HepG2 (cell line): Measurements from ENCODE around the gene KLHL18. TPM values are rescaled to one million over a fixed set of nuclear protein-coding genes. Genes with fewer than 3 reads are reported as not detected.
A peak's percentile ranks its signal among the peaks of the same experiment; 100 is the strongest.

Experiments
- DBP ChIP-seq: sonication (generic); formaldehyde crosslinking; IDR thresholded peaks from 2 replicates; pipeline ENCODE4 v1.4.0; 2020; ENCODE audit warnings: missing genetic modification reagents; ENCODE audit errors: not compliant biosample characterization
- HMGXB3 ChIP-seq: sonication (generic); formaldehyde crosslinking; IDR thresholded peaks from 2 replicates; pipeline ENCODE4 v1.4.0; 2020; ENCODE audit warnings: missing genetic modification reagents, borderline replicate concordance
- HMGXB4 ChIP-seq, 2 experiments: sonication (generic) in 1 of 2; formaldehyde crosslinking in 1 of 2; IDR thresholded peaks; 2 replicates each; pipeline versions ENCODE4 v1.4.0 to v1.6.1; 2018 to 2020; ENCODE audit warnings: missing genetic modification reagents in 2 of 2, borderline replicate concordance in 1 of 2, low read depth in 1 of 2, mild to moderate bottlenecking in 1 of 2, missing biosample characterization in 1 of 2
- KIAA2018 ChIP-seq: sonication (generic); formaldehyde crosslinking; IDR thresholded peaks from 2 replicates; pipeline ENCODE4 v1.5.0; 2020; ENCODE audit warnings: mild to moderate bottlenecking, missing genetic modification reagents, borderline replicate concordance
- NFKB2 ChIP-seq: sonication (generic); formaldehyde crosslinking; IDR thresholded peaks from 2 replicates; pipeline ENCODE4 v1.4.0; 2020; ENCODE audit warnings: missing genetic modification reagents, borderline replicate concordance
- PAX8 ChIP-seq: sonication (generic); formaldehyde crosslinking; IDR thresholded peaks from 2 replicates; pipeline ENCODE4 v1.8.0; 2022; ENCODE audit warnings: mild to moderate bottlenecking, missing genetic modification reagents, borderline replicate concordance
- ZMAT3 ChIP-seq: sonication (generic); formaldehyde crosslinking; conservative IDR thresholded peaks from 2 replicates; pipeline ENCODE4 v1.7.0; 2021; ENCODE audit warnings: missing genetic modification reagents
- ZNF446 ChIP-seq: sonication (generic); formaldehyde crosslinking; IDR thresholded peaks from 2 replicates; pipeline ENCODE4 v1.5.0; 2020; ENCODE audit warnings: mild to moderate bottlenecking, missing genetic modification reagents
- ZNF800 ChIP-seq: sonication (generic); formaldehyde crosslinking; IDR thresholded peaks from 2 replicates; pipeline ENCODE4 v1.4.0; 2020; ENCODE audit warnings: missing genetic modification reagents
- polyA plus RNA-seq, 8 experiments: library from polyadenylated mRNA; depleted of rRNA in 3 of 8; stranded (reverse) in 7 of 8; unstranded in 1 of 8; fragments of >200 nt; fragmentation: Illumina TruSeq in 4 of 8; extraction: Trizol in 4 of 8; gene quantifications; 2 replicates each; pipeline versions ENCODE4 v1.2.1 to v1.2.3, GENCODE V29; 2011 to 2016; ENCODE audit warnings: low read depth in 4 of 8, missing spikeins in 1 of 8, mixed read lengths in 1 of 8; ENCODE audit not compliant: insufficient read depth in 1 of 8
- total RNA-seq, 5 experiments: library from RNA; depleted of rRNA; stranded (reverse); fragments of >200 nt; fragmentation: Illumina TruSeq; extraction: Trizol; gene quantifications; 2 replicates each; pipeline ENCODE4 v1.2.3, GENCODE V29; 2016; ENCODE audit warnings: low read depth in 1 of 5

Gene KLHL18
- total and polyA plus RNA-seq, 2 of the 13 experiments (the other 11 are each of a cell fraction or from before 2014, with no cell fraction given) = 17.5 to 18.8 TPM

GRCh38 chr3:47379411-47379899, 96.7 kb downstream of the KLHL18 start (continued):
- peak in 1 of 2 experiments; percentile 70; a peak in 1 of 4 replicates for TF ChIP-seq HMGXB4 (CRISPR knock-in tag; IDR thresholded peaks at IDR 0.05; ENCODE audit: borderline replicate concordance in 1 of 2, low read depth in 1 of 2)
- no peak for TF ChIP-seq DBP
- peak; percentile 83 for TF ChIP-seq ZNF446 (CRISPR knock-in tag)
- peak; percentile 77; the same call in 1 of the 2 replicates for TF ChIP-seq ZMAT3
- TF ChIP-seq HMGXB3 (CRISPR knock-in tag) = peak; percentile 64
- TF ChIP-seq KIAA2018 (CRISPR knock-in tag) = no peak
- TF ChIP-seq PAX8 (CRISPR knock-in tag) = no peak
- TF ChIP-seq NFKB2 (CRISPR knock-in tag) = peak; percentile 93
- peak; percentile 57; the same call in 1 of the 2 replicates for TF ChIP-seq ZNF800 (CRISPR knock-in tag)
